G401.6 (cell line): ENCODE data around the gene LRRC7.

Experiments used
- FAIRE-seq: peaks from 2 replicates; lab custom pipeline; 2012; peaks lifted over from hg19 to GRCh38; lab: Jason Lieb, UNC

Gene LRRC7

DNA sequence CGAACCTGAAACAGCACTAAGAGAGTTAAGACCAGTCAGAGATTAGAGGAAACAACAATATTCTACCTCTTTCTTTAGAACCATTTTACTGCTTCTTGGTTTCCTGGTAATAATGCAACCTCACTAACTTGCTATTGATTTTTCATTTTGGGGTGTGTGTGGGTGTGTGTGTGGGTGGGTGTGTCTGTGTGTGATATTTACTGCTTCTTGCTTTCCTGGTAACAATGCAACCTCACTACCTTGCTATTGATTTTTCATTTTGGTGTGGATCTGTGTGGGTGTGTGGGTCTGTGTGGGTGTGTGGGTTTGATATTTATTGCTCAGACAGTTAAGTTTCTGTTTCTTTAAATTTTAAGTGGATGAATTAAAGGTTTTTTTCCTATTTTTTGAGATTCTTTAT, 208.8 kb downstream of the LRRC7 start:
- no peak for FAIRE-seq

DNA sequence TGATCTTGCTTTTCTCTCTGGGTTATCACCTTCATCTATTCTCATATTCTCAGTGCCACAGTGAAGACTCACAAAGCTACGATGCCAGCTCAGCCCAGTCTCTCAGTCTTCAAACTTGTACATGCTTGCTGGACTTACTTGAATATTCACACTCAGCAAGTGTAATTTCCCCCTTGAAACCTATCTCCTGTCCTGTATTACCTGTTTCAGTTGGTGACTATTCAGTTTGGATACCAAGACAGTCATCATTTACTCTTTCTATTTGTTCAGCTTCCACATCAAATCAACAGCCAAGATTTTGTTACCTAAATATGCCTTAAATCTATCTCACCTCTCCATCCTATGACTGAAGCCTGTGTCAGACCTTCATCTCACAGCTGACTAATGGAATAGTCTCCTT, 209.7 kb downstream of the LRRC7 start:
- FAIRE-seq: no peak

DNA sequence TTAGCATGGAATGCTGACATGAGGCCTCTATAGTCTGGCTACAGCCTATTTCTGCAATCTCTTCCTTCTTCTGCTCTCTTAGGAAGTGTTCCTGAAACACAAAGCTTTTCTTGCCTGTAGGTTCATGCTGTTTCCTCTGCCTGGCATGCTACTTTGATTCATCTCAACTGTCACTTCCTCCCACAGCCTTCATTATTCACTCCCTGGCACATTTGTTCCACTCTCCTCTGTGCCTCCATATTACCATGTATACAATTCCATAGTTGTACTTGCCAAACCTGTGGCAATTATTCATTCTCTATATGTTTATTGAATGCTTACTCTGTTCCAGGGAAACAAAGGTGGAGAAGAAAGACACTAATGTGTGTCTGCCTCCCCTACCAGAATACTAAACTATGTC, 210.2 kb downstream of the LRRC7 start:
- FAIRE-seq: no peak

DNA sequence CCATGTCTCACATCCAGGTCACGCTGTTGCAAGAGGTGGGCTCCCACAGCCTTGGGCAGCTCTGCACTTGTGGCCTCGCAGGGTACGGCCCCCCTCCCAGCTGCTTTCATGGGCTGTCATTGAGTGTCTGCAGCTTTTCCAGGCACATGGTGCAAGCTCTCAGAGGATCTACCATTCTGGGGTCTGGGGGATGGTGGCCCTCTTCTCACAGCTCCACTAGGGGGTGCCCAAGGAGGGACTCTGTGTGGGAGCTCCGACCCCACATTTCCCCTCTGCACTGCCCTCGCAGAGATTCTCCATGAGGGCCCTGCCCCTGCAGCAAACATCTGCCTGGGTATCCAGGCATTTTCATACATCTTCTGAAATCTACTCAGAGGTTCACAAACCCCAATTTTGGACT, 219.4 kb downstream of the LRRC7 start:
- no peak for FAIRE-seq

DNA sequence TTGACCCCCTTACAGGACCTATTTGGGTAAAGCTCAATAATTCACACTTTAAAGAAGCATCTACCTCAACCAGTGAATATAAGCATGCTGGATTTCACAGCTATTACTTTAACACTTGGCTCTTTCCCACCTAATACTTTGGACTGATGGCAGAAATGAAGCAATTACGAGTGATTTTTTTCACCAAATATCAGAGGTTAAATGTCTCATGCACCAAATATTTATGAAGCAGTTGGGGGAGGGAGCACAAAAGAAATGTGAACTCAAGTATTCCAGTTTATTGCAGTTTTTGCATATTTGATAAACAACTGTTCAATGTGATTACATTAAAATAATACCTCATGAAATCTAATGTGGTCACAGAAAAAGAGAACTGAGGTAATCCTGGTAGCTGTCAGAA, 223.6 kb downstream of the LRRC7 start:
- no peak for FAIRE-seq

DNA sequence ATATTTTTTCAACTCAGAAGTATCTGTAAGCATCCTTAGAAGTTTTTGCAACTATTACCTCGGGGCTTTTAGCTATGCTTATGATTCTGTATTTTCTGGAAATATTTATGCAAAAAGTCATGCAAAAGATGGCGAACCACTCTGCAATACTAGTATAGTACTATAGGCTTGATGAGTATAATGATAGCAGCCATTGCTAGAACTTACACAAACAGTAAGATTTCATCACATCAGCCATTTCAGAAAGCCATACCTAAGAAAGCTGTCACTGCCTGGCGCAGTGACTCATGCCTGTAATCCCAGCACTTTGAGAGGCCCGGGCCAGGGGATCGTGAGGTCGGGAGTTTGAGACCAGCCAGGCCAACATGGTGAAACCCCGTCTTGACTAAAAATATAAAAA, 227.1 kb downstream of the LRRC7 start:
- no peak for FAIRE-seq

DNA sequence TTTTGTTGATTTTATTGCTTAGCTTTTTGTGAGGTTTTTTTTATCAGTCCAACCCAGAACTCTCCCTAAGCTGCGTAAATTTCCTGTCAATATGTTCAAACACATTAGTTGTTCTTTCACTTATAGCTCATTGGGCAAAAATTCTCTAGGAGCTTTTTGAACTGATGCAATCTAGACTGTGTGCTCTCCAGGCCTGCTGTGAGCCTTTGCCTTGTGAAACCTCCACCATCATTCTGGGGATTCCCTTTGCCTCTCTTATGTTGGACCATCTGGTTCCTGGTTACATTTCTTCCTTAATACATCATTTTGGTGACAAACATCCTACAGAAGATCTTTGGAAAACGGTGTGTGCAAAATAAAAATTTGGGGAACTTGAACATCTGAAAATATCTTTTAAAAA, 247.2 kb downstream of the LRRC7 start:
- FAIRE-seq: no peak

DNA sequence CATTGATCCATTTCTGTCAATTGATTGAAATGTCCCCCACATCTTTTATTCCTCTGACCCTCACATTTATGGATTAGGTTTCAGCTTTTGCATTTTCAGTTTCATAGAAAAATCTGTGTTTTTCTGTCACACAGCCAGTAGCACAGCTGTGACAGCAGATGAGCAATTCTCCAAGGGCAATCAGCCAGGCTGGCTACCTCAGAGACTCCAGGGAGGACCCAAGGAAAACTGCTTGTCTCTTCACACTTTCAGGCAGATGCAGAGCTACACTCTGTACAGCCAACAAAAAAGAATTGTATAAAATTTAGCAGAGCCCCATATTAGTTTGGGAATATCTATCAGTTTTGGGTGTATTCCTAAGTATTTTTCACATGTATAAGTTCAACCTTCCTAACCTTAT, 257.2 kb downstream of the LRRC7 start:
- FAIRE-seq: no peak

DNA sequence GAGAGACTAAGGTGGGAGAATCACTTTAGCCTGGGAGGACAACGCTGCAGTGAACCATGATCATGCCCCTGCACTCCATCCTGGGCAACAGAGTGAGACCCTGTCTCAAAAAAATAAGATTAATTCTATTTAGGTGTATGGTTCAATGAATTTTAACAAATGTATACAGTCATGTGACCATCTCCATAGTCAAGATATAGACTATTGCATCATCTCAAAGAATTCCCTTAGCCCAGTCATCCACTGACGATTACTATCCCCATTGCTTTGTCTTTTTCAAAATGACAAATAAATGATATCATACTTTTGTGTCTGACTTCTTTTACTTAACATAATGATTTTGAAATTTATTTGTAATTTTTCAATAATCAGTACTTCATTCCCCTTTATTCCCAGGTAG, 260.0 kb downstream of the LRRC7 start:
- no peak for FAIRE-seq

DNA sequence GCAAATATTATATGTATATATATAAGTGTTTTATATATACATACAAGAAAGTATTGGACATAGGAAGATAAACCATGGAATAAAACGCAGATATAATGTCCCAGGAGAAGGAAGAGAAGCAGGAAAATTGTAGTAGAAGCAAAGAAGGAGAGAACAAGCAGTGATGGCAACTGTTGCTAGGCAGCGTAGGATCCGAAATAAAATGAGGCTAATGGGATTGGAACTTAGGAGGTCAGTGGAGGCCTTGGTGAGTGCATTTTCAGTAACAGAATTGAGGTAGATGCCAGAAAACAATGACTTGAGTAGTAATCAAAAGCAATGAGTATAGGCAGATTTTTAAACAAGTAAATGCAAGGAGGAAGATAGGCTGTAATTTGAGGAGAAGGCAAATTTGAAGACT, 265.8 kb downstream of the LRRC7 start:
- FAIRE-seq: no peak

DNA sequence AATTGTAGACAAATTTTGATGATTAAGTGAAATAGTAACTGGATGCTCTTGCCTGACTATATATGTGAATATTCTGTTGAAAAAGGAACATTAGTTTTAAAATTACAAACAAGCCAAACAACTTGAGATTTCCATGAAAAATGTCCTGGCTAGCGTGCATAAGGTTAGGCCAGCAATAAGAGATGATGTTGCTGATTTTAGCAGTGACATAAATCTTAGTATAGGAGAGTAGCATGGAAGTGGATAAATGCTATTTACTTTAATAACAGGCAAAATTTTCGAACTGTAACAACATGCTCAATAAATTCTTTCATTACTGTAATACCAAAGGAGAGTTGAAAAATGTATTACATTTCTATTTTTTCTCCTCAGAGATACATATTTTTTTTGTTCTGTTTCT, 266.6 kb downstream of the LRRC7 start:
- no peak for FAIRE-seq

DNA sequence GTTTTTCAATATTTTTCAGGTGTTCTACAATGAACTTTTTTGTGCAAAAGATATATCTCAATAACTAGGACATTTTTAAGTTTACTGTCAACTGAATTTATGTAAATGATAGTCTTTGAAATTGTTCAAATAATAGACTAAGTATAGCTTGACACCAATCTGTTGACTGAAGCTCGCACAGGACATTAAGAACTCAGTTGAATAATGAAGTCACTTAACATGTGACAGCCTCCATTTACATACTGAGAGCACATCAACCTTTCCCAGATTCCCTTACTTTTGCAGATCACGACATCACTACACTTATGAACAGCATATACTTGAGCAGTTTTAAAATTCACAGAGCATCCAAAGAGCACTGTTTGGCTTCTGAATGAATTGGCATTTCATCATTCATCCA, 268.2 kb downstream of the LRRC7 start:
- no peak for FAIRE-seq

DNA sequence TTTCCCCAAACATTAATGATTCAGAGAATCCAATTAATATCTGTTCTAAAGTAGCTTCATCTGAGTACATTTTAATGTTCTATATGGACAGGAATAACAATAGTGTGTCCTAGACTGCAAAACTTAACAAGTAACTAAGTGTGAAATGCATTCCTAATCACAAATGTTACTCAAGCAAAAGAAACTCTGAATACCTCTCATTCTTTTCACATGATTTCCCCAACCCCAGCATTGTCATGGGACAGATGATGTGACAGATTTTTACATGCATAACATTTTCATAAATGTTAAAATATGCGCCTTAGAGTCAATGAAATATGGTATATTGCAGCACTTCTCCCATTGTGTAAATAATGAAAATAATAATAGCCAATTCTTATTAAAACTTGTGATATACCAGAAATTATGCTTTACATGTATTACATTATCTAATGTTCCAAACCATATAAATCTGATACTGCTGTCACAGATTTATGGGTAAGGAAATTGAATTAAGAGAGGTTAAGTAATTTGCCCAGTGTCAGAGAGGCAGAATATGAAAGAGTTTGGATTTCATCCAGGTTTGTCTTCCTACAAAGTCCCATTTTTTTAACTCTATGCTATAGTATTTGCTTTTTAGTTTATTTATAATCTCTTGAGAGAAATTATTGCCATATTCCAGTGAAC, 269.4 kb downstream of the LRRC7 start:
- FAIRE-seq: no peak

DNA sequence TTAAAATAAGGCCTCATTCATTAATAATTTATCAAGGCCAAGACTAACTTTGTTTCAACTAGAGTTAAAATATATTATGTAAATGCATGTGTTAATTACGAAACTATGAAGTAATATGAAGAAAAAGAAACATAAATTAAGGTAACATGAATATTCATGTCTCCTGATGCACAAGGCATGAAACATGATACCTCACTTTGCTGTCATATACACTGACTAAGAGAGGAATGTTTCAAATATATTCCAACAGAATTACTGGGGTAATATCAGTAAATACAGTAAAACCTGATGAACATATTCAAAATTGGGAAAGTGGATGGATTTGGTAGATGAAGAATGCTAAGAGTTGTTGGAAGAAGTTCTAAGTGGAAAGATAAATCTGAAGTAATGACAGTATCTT, 274.6 kb downstream of the LRRC7 start:
- FAIRE-seq: no peak

DNA sequence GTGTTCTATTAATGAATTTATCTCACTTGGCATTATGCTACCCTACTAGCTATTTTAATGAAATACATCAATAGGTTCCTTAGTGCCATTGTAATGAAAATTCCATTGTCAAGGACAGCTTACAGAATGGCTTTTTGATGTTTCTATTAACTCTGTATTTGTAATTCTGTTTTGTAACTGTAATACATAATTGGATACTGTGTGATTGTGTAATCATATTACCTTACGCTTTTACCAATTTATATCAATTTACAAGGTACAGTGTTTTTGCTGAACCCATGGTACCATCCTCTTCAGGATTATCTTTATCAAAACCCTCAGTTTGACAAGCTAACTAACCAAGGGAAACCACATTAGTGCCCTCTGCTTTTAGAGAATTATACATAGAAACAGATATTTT, 277.9 kb downstream of the LRRC7 start:
- no peak for FAIRE-seq

DNA sequence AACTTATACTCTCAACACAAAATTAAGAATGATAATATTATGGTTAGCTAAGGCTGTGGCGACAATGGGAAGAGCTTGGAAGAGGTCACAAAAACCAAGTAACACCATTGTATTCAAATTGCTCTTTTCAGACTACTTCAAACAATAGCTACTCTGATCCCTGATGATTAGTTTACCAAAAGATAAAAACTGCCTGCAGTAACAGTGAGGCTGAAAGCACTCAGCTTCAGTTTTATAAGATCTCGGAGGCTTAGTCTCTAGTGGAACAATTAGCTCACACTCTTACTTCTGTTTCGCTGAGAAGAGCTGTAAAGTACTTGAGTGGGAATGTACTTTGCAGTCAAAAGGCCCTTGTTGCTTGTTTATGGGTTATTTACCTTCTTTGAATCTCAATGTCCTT, 278.5 kb downstream of the LRRC7 start:
- FAIRE-seq: no peak

DNA sequence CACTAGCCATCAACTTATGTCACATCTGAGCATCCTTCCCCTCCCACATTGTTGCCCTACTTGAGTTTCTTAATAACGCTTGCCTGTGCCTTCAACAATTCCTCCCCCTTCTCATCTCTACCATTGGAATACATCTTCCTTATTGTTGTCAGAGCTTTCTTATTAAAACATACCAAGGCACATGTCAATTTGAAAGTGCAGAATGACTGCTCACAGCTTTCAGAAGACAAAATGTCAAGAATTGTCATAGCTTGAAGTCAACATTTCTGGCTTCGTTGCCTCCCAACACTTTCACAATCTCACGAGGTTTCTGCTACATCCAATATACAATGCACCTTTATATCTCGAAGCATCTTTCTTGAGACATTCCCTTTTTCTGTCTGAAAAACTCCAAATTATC, 279.9 kb downstream of the LRRC7 start:
- FAIRE-seq: no peak

DNA sequence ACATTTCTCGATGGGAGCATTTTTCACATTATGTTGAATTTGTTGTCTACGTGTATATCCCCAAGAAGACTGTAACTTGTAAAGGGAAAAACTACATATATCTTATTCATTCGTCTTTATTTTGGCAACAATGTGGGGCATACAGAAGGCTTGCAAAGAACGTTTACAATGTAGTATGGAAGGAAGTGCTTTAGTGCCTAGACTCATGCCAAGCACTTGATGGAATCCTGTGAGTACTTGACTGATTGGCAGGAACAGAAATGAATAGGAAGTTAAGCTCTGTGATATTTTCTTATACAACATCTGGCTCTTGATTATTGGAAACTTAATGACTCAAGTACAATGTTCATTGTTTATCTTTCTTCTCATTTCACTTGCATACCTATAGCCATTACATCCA, 284.4 kb downstream of the LRRC7 start:
- FAIRE-seq: no peak

DNA sequence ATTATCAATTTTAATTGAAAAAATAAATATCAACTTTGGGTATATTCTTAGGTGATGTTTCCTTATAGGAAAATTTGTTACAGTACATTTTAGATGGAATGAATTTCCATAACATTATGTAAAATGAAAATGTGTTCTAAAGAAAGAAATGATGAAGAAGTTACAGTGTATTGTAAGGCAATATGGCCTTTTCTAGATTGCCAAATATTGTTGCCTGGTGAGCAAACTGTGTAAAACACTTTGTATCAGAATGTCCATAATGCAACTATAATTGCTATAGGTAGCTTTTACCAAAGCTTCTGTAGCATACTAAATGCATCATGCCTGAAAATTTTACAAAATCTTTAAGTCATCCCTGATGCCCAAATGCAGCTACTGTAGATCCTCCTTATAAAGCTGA, 285.0 kb downstream of the LRRC7 start:
- no peak for FAIRE-seq

DNA sequence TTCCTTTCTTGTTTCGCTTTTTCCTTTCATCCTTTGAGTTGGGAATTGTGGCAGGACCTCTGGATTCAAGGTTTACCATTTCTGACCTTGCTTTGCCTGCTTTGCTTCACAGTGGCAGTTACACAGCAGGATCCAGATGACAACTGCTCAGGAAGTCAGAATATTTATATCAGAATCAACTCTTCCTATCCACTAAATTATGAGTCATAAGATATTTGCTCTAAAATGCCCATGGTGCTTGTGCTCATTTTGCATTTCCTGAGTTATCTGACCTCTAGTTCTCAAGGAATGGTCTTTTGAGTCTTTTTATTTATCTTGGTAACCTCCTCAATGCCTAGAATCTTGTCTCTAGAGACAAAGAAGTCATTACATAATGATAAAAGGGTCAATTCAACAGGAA, 290.8 kb downstream of the LRRC7 start:
- no peak for FAIRE-seq

DNA sequence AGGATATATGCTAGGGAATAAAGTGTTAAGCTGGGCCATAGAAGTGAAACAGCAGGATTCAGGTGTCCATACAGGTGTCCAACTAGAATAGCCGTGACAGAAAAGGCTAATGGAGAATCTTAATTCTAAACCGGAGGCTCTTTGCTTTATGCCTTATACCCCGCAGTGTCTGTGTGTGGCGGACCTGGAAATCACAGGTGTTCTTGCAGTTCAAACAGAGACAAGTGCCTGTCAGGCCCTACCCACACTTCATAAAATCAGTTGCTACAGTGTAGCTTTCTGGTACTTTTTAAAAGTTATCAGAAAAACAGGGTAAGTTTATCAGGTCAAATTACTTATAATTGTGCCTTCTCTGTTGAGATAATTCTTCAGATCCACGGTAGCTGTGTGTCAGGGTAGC, 293.9 kb downstream of the LRRC7 start:
- FAIRE-seq: no peak

DNA sequence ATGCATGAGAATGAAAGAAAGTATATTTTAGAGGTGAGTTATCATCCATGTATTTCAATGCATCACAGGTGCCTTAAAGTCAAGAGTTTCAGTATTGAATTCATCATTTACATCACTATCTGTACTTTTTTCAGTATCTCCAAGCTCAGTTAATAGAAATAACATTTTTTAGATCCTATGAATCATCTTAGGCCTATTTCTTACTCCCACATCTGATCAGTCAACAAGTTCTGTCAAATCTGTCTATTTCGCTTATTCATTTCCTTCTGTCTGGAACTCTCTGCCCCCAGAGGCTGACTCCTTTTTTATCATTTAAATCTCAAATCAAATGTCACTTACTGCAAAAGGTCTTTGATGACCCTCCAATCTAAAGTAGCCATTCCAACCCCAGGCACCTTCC, 295.2 kb downstream of the LRRC7 start:
- no peak for FAIRE-seq

DNA sequence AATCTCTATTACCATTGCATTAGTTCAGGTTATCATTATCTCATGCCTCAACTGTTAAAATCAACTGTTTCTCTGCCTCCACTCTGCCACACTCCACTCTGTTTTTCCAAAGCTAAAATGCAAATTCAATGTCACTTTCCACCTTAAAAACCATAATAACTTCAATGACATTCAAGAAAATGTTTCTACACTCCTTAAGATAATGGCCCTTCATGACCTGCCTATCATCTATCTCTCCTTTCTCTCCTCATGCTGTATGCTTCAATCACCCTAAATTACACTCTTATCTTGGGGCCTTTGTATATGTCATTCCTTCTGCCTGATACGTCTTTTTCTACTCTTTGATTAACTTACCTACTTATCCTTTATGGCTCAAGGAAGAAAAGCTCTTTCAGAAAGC, 296.0 kb downstream of the LRRC7 start:
- no peak for FAIRE-seq

DNA sequence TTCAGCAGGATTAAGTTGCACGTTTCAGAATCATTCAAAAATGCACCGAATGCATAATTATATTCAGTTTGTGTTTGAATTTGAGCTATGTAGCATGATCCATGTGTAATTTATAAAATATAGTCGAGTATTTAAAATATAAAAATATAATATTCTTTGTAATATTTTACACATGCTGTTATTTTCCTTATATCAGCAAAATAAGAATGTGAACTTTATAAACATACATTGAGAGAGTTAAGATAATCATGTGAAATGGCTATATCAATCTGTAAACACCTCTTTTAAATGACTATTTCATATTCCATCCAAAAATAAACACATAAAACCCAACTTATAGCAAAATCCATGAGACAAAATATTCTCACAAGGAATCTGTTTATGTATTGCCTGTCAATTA, 303.7 kb downstream of the LRRC7 start:
- no peak for FAIRE-seq

DNA sequence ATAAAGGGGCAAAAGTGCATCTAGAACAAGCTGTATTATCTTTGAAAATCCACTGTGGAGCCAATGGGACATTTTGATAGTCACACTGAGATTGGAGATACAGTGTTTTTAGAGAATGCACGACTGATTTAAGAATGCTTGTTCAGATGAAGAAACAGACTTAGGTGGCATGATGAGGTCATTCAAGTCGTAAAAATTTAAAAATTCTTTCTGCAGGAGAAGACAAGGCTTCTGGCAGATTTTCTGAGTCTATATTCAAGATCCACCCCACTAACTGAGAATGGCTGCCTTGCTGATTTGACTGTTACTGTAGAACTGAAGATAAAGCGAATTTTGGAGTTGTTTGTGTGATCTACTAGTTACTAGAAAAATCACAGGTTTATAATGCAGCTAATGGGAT, 310.6 kb downstream of the LRRC7 start:
- FAIRE-seq: no peak
